ENCODE results near the gene STIM1.
A peak's percentile ranks its signal among the peaks of the same experiment; 100 is the strongest.

Gene STIM1

DNA sequence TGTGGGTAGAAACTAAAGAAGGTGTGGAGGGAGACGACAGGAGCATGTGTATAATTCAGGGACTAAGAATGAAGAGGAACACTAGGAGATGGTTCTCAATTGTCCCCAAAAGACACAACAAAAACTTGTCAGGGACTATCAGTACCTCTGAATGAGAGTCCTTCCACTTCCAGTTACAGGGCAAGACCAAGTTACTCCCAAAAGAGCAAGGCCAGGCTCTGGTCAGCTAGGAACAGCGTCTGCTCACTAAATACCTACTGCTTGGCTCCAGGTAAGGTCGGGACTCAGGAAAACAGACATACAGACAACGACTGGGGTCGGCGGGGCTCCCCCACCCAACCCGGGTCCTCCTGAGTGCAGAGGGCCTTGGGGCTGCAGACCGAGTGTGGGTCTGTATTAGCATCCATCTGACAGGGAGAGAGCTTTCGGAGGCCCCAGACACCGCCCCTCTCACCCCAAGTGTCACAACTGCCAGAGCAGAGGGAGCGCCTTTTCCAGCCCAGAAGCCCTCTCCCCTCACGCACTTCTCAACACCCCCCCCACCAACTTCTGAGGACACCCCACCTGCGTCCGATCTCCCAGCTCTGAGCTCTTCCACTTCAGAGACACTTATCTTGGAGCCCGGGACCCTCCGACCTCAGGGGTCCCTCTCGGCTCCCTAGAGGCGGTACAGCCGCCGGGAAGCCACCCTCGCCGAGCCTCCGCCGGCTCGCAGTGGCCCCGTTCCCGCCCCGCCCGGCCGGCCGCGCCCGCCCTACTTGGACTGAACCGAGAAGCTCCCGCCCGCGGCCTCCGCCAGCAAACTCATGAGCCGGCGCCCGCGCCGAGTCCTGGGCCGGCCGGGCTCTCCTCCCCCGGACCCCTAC, 15.2 kb upstream of the STIM1 start:
- Histone ChIP-seq H3K27me3 (ENCODE audit: insufficient read depth, low read length) (no peaks in the 10 kb centered on the region), H3K9me2 (ENCODE audit: low read depth, low read length) (no peaks in the 10 kb centered on the region), H4K20me1 (ENCODE audit: insufficient read depth, low read length) (no peaks in the 10 kb centered on the region), H3K4me1 (ENCODE audit: insufficient read depth, low read length, severe bottlenecking) (peaks cover 45% of the 10 kb centered on the region), H3K9ac (ENCODE audit: low read length) (peak overlapping the region; percentile 93), H3K9me3 (ENCODE audit: low read length) (no peaks in the 10 kb centered on the region), H2AFZ (ENCODE audit: low read length) (no peak overlapping the region), H3F3A (ENCODE audit: insufficient read depth, low read length) (no peaks in the 10 kb centered on the region), H3K79me2 (ENCODE audit: insufficient read depth, low read length) (peaks cover 24% of the 10 kb centered on the region), H3K36me3 (ENCODE audit: insufficient read depth, low read length) (peaks cover 4% of the 10 kb centered on the region; the same call in 1 of the 2 replicates), H3K4me2 (ENCODE audit: low read length) (peak overlapping the region; percentile 91), H3K27ac (ENCODE audit: low read depth, low read length, poor library complexity, severe bottlenecking) (peak overlapping the region; percentile 78), H3K4me3 (ENCODE audit: low read depth, low read length, poor library complexity, severe bottlenecking) (peak overlapping the region; percentile 90)
- no peak for TF ChIP-seq EZH2 (IDR thresholded peaks at IDR 0.05; ENCODE audit: borderline replicate concordance, low read length)
- TF ChIP-seq, protein P1, sequence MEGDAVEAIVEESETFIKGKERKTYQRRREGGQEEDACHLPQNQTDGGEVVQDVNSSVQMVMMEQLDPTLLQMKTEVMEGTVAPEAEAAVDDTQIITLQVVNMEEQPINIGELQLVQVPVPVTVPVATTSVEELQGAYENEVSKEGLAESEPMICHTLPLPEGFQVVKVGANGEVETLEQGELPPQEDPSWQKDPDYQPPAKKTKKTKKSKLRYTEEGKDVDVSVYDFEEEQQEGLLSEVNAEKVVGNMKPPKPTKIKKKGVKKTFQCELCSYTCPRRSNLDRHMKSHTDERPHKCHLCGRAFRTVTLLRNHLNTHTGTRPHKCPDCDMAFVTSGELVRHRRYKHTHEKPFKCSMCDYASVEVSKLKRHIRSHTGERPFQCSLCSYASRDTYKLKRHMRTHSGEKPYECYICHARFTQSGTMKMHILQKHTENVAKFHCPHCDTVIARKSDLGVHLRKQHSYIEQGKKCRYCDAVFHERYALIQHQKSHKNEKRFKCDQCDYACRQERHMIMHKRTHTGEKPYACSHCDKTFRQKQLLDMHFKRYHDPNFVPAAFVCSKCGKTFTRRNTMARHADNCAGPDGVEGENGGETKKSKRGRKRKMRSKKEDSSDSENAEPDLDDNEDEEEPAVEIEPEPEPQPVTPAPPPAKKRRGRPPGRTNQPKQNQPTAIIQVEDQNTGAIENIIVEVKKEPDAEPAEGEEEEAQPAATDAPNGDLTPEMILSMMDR (IDR thresholded peaks at IDR 0.05; ENCODE audit: low read length) = no peak

DNA sequence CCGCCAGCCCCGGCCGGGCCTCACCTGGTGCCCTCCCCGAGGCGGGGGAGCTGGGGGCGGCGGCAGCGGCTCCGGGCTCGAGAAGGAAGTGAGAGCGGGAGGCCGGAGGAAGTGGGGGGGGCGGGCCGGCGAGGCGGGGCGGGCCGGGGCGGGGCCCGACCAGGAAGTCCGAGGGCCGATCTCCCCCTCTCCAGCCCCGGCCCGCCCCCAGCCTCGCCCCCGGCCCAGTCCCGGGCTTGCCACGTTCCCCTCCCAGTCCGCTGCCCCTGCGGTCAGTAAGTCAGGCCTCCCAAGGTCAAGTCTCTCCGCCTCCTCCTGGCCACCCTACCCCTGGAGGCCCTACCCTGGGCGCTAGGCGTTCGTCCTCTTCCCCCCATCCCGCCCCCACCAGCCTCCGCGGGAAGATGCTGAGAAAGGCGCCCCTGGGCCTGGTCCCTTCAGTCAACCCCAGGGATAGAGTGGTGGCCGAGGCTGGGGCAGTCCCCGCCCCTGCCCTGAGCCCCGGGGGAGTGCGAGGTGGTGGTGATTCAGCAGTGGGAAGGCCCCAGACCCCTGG, 14.5 kb upstream of the STIM1 start, which contains the start of gene RHOG:
Gene RHOG, minus strand, starts transcription at position 90 of the 556 bp plus-strand sequence. CDS start 12,821 bp downstream, outside the sequence.
- H3K9me2 ChIP-seq (ENCODE audit: low read depth, low read length) = no peaks in the 10 kb centered on the region
- H3K79me2 ChIP-seq (ENCODE audit: insufficient read depth, low read length) = peaks cover 21% of the 10 kb centered on the region
- H2AFZ ChIP-seq (ENCODE audit: low read length) = no peak within 1 kb of the TSS; the same call in 1 of the 2 replicates
- H3K27ac ChIP-seq (ENCODE audit: low read depth, low read length, poor library complexity, severe bottlenecking) = peak within 1 kb of the TSS; percentile 87
- peak within 1 kb of the TSS; percentile 90 for H3K4me3 ChIP-seq (ENCODE audit: low read depth, low read length, poor library complexity, severe bottlenecking)
- H3F3A ChIP-seq (ENCODE audit: insufficient read depth, low read length) = no peaks in the 10 kb centered on the region
- H3K27me3 ChIP-seq (ENCODE audit: insufficient read depth, low read length) = no peaks in the 10 kb centered on the region
- no peaks in the 10 kb centered on the region for H3K9me3 ChIP-seq (ENCODE audit: low read length)
- H3K4me1 ChIP-seq (ENCODE audit: insufficient read depth, low read length, severe bottlenecking) = peaks cover 45% of the 10 kb centered on the region
- H3K36me3 ChIP-seq (ENCODE audit: insufficient read depth, low read length) = no peaks in the 10 kb centered on the region
- TF ChIP-seq, protein P1 (IDR thresholded peaks at IDR 0.05; ENCODE audit: low read length) = no peak
- peak within 1 kb of the TSS; percentile 93 for H3K9ac ChIP-seq (ENCODE audit: low read length)
- H3K4me2 ChIP-seq (ENCODE audit: low read length) = peak within 1 kb of the TSS; percentile 91
- H4K20me1 ChIP-seq (ENCODE audit: insufficient read depth, low read length) = no peaks in the 10 kb centered on the region

DNA sequence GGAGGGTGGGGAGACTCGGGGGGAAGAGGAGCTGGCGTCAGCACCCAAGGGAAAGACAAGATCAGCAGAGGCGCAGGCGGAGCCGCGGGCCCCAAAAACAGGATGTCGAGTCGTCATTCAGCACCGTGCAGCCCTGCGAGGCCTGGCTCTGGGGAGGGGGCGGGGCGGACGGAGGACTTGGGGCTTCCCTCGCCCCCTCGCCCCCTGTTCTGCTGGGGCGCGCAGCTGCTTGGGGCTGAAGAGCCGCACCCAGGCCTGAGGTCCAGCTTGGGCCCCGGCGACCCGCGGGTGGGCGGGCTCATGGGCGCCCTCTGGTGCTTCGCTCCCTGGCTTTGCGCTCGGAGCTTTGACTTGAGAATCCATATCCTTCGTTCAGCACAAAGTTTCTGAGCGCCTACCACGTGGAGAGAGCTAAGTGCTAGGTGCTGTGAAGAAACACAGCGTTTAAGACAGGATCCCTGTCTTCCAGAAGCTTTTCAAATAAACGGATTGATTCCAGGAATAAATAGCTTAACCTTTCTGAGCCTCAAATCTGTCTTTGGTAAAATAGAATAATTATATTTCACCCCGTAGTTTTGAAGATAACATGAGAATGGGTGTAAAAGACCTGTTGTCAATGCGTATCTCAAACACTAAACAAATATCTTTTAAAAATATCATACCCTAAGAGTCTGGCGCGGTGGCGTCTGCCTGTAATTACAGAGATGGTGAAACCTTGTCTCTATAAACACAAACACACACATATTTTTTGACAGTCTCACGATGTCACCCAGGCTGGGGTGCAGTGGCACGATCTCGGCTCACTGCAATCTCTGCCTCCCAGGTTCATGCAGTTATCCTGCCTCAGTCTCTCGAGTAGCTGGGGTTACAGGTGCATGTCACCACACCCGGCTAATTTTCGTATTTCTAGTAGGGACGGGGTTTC, 13.8 kb upstream of the STIM1 start:
- no peaks in the 10 kb centered on the region for H3K9me3 ChIP-seq (ENCODE audit: low read length)
- peaks cover 21% of the 10 kb centered on the region for H3K79me2 ChIP-seq (ENCODE audit: insufficient read depth, low read length)
- H3K4me2 ChIP-seq (ENCODE audit: low read length) = peak overlapping the region; percentile 84
- H3K27ac ChIP-seq (ENCODE audit: low read depth, low read length, poor library complexity, severe bottlenecking) = peak overlapping the region; percentile 87
- peaks cover 40% of the 10 kb centered on the region for H3K4me1 ChIP-seq (ENCODE audit: insufficient read depth, low read length, severe bottlenecking)
- peak overlapping the region; percentile 90 for H3K4me3 ChIP-seq (ENCODE audit: low read depth, low read length, poor library complexity, severe bottlenecking)
- no peaks in the 10 kb centered on the region for H4K20me1 ChIP-seq (ENCODE audit: insufficient read depth, low read length)
- no peaks in the 10 kb centered on the region for H3K27me3 ChIP-seq (ENCODE audit: insufficient read depth, low read length)
- H3K9me2 ChIP-seq (ENCODE audit: low read depth, low read length) = no peaks in the 10 kb centered on the region
- H2AFZ ChIP-seq (ENCODE audit: low read length) = peak overlapping the region; percentile 21; the same call in 1 of the 2 replicates
- H3F3A ChIP-seq (ENCODE audit: insufficient read depth, low read length) = no peaks in the 10 kb centered on the region
- no peak for TF ChIP-seq EZH2 (IDR thresholded peaks at IDR 0.05; ENCODE audit: borderline replicate concordance, low read length)
- TF ChIP-seq, protein P1 (IDR thresholded peaks at IDR 0.05; ENCODE audit: low read length) = peak; percentile 81
- peak overlapping the region; percentile 80 for H3K9ac ChIP-seq (ENCODE audit: low read length)
- no peaks in the 10 kb centered on the region for H3K36me3 ChIP-seq (ENCODE audit: insufficient read depth, low read length)

Measured in OCI-LY1 (cell line).